Right lung (tissue), 5 donors: Measurements from ENCODE around the gene EEF2. TPM values are rescaled to one million over a fixed set of nuclear protein-coding genes. Genes with fewer than 3 reads are reported as not detected.
A peak's percentile ranks its signal among the peaks of the same experiment; 100 is the strongest.
"Not testable (repeated sequence)": the region's sequence is repeated elsewhere in the genome, so short reads cannot be mapped to it uniquely, and the experiment has no call there.

ENCODE experiments used
- DNase-seq, 2 donors: peaks; one replicate each; pipeline ENCODE4 v3.0.0-alpha.2; 2013
- polyA plus RNA-seq, 5 donors: library from polyadenylated mRNA; unstranded; fragments of 120-200 nt; gene quantifications; one replicate each; pipeline versions ENCODE4 v1.2.1 to v1.2.3, GENCODE V29; 2013; ENCODE audit warnings: inconsistent platforms in 1 of 5, low replicate concordance in 1 of 5; ENCODE audit not compliant: insufficient read length in 5 of 5, insufficient read depth in 1 of 5

The EEF2 gene
- polyA plus RNA-seq, 5 donors, result 1,175 to 1,904 (median 1,537) TPM

GRCh38 chr19:4016903-4017638, 31.8 kb upstream of the EEF2 start:
- no peak for DNase-seq

DNA sequence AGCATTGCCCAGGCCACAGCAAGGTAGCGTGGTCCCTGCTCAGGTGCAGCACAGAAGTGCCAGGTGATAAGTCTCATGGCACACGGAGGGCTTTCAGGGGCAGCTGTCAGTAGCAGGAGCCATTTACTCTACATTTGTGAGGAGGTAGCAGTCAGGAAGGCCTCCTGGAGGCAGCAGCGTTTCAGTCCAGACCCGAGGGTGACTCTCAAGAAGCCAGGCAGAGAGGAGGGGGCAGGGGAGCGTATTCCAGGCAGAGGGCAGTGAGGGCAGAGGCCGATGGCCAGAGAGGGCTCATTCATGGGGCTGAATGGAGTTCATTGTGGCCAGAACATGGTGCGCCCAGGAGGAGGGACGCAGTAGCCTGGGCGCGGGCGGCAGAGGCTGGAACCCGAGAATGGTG, 31.2 kb upstream of the EEF2 start:
- no peak for DNase-seq

DNA sequence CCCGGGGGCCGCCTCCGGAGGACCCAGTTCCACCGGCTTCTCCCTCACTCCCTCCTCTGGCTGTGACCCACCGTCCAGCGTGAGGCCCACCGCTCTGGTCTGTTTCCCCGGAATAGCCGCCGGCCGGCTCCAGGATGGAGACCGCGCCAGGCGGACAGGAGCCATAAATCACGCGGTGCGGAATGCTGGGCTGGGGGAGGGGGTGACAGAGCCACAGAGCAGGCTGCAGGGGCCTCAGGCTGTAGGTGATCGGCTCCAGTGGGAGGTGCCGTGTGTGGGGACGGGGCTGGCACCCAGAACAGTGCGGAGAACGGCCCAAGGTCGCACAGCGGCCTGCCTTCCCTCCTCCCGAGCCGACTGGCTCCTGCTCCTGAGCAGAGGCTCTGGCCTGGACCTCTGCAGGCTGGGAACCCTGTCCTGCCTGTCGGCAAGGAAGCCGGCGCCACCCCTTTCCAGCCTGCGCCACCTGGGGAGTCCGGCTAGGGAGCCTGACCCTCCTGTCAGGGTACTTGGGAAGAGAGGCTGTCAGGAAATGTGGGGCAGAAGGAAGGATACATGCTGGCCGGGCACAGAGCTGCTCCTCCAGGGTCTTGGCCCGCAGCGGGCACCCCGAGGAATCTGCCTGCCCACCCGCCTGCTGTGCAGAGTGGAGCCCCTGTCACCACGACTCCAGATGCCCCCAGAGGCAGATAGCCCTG, 30.6 kb upstream of the EEF2 start:
- DNase-seq, result no peak

- DNase-seq, result no peak
Observed at GRCh38 chr19:4014541-4015491, 29.6 kb upstream of the EEF2 start.

GRCh38 chr19:4013886-4014540, 28.8 kb upstream of the EEF2 start:
- no peak for DNase-seq

DNA sequence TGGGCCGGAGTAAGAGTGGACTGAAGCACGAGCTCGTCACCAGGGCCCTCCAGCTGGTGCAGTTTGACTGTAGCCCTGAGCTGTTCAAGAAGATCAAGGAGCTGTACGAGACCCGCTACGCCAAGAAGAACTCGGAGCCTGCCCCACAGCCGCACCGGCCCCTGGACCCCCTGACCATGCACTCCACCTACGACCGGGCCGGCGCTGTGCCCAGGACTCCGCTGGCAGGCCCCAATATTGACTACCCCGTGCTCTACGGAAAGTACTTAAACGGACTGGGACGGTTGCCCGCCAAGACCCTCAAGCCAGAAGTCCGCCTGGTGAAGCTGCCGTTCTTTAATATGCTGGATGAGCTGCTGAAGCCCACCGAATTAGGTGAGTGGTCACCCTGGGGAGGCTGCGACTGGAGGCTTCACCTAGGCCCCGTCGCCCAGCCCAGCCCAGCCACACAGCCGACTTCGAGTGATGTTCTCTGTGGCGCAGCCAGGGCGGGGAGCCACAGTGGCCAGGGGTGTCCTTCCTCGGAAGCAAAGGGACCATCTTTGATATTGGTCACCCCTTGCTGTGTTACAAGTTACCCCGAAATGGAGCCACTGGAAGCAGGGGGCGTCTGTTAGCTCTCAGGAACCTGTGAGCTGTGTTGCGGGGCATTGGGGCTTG, 27.8 kb upstream of the EEF2 start:
- DNase-seq, result no peak

DNA sequence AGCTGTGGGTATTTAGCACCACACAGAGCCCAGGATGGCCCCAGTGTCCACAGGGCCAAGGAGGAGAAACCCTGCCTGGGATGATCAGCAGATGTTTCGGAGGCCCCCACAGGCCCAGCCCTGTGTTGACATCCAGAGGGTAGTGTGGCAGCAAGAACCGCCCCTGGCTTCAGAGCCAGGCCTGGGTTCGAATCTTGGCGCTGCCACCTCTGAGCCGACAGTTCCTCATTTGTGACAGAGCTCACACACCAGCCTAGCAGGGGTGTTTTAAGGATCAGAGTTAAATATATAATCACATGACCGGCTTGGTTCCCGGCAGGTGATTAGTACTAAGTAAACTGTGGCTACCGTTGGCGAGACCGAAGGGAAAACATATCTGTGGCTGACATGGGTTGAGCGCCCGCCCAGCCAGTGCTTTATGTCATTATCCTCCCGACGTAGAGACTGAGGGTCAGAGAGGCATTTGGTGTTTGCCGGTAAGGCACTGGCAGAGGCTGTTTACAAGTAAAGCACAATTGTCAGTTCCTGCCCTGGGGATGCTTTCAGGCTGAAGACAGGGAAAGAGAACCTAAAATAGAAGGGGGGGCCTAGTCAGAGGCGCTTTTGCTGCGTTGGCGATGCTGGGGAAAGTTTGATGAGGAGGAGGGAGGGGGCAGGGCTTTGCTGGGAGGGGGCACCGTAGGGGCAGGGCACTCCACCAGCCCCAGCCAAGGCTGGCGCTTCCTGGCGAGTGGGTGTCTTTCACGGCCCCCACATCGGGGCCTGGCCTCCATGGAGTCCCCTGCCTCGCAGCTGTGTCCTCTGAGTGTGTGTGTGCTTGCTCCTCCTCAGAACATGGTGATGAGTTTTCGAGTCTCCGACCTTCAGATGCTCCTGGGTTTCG, 27.1 kb upstream of the EEF2 start:
- no peak for DNase-seq

DNA sequence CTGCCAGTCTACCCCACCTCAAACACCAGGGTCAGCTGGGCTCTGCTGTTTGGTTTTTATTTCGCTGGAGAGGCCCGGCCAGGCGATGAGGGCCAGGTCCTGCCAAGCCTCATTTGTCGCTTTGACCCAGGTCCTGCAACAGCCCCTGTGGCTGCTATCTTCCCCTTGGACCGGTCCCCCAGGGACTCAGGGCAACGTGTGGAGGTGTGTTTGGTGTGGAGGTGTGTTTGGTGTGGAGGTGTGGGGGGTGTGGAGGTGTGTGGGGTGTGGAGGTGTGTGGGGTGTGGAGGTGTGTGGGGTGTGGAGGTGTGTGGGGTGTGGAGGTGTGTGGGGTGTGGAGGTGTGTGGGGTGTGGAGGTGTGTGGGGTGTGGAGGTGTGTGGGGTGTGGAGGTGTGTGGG, 26.2 kb upstream of the EEF2 start:
- DNase-seq, result not testable (repeated sequence)

DNA sequence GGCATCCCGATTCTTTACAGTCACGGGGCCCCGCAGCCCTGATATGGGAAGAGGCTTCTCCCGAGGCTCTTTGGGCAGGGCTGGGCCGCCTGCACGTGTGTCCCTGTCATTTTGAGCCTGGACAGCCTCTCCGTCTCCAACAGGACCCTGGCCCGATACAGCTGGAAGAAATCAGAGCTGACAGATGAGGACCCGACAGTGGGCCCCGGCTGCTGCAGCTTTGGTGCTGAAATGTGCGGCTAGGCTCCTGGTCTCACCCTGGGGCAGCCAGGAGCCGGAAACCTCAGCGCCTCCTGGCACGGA, 25.5 kb upstream of the EEF2 start:
- no peak for DNase-seq

DNA sequence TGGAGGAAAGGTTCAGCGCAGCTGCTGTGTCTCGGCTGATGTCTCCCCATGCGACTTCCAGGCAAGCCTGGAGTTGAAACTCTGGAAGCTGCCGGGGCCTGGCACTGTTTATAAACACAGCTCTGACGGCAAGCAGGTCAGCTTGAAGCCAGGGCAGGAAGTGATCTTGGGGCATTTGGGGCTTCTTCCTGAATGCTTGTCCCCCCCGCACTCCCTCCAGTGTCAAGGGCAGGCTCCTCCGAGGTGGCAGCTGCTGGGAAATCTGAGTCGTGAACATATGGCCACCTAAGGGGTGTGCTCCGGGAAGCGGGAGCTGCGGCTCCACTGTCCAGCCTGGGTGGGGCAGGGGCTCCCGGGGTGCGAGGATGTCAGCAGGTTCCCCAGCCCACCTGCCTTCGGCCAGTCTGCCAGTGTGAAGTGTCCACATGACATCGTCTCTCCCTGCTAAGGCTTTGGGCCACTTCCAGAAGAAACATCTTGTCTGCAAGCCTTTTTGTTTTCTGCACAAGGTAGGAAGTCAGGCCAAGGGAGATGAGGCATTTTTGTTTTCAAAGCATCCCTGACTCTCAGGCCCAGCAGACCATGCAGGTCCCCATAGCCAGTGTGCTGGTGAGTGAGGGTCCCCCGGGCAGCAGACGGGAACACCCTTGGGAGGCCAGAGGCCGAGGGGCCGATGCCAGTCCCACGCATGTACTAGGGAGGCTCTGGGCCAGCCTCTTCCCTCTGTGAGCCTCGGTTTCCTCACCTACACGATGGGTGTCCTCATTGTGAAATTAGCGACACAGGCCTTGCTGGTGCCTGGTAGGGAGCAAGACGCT, 24.9 kb upstream of the EEF2 start:
- no peak for DNase-seq

GRCh38 chr19:4007836-4008539, 22.7 kb upstream of the EEF2 start:
- DNase-seq, result no peak

DNA sequence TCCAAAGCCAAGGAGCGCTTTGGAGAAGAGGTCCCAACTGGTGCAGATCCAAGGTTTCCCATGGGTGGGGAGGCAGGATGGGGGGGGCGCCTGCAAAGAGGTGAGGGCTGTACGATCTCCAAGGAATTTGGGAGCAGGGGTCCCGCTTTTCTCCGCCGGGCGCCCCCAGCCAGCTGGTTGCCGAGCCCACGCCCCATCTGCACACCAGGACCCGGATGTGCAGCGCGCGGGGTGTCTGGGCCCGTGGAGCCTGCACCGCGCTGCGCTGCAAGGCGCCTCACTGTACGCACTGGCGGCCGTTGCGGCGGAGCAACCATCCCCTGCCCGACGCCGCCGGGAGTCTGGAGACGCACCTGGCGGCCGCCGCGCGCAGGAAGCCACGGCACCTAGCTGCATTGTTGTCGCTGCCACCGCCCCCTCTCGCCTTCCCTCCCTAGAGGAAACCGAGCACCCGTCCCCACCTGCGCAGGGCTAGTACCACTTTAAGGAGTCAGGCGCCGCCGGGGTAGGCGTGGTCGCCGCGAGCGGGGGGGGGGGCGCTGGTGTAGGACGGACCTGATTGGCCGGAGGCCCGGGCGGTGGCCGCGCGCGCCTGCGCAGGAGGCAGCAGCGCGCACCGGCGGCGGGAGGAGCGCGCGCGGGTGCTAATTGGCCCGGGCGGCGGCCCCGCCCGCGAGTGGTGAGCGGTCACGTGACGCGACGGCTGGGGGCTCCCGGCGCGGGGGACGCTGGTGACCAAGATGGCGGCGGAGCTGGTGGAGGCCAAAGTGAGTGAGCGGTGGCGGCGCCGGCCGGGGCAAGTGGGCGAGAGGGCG, 22.0 kb upstream of the EEF2 start, which contains the start of gene PIAS4:
Gene PIAS4 (plus strand): TSS at position 716 of the 815 bp plus-strand sequence. CDS start 25 bp downstream, at position 741.
- DNase-seq, result peak; percentile 96 to 97

DNA sequence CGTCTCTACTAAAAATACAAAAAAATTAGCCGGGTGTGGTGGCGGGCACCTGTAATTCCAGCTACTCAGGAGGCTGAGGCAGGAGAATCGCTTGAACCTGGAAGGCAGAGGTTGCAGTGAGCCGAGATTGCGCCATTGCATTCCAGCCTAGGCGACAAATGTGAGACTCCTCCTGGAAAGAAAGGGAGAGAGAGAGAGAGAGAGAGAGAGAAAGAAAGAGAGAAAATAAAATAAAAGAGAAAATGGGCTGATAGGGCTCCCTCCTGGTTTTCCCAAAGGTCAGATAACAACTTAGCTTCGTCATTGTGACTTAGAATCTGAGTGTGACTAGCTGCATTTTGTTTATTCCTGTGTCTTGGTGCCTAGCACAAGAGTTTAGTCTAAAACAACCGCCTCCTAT, 20.2 kb upstream of the EEF2 start:
- DNase-seq, result not testable (repeated sequence)

DNA sequence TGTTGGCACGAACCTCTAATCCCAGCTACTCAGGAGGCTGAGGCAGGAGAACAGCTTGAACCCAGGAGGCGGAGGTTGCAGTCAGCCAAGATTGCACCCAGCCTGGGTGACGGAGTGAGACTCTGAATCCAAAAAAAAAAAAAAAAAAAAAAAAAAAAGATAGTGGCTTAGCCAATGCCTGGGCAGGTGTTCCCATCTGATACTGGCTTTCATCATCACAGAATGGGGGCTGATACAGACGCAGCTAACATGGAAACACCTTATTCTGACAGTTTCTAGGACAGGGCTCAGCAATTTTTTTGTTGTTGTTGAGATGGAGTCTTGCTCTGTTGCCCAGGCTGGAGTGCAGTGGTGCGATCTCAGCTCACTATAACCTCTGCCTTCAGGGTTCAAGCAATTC, 15.5 kb upstream of the EEF2 start:
- DNase-seq, result not testable (repeated sequence)

DNA sequence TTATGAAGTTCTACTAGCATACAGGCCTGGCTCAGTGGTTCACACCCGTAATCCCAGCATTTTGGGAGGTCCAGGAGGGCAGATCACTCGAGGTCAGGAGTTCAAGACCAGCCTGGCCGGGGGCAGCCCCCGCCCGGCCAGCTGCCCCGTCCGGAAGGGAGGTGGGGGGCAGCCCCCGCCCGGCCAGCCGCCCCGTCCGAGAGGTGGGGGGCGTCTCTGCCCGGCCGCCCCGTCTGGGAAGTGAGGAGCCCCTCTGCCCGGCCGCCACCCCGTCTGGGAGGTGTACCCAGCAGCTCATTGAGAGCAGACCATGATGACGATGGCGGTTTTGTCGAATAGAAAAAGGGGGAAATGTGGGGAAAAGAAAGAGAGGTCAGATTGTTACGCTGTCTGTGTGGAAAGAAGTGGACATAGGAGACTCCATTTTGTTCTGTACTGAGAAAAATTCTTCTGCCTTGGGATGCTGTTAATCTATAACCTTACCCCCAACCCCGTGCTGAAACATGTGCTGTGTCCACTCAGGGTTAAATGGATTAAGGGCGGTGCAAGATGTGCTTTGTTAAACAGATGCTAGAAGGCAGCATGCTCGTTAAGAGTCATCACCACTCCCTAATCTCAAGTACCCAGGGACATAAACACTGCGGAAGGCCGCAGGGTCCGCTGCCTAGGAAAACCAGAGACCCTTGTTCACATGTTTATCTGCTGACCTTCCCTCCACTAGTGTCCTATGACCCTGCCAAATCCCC, 13.6 kb upstream of the EEF2 start:
- not testable (repeated sequence) for DNase-seq

- no peak for DNase-seq
Observed at GRCh38 chr19:3995607-3996006, 10.3 kb upstream of the EEF2 start.

DNA sequence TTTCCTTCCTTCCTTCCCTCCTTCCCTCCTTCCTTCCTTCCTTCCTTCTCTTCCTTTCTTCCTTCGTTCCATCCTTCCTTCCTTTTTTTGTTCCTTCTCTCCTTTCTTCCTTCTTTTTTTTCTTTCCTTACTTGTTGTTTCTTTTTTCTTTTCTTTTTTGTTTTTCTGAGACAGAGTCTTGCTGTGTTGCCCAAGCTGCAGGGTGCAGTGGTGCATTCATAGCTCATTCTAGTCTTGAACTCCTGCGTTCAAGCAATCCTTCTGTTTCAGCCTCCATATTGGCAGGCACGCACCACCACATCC, 5.5 kb upstream of the EEF2 start:
- DNase-seq, result no peak
